A549 (cell line): ENCODE measurements around the gene MXRA7.

Experiments
- CEBPB ChIP-seq, 2 experiments: fragments of >200 bp in 1 of 2; sonication (Bioruptor Twin) in 1 of 2; formaldehyde crosslinking in 1 of 2; IDR thresholded peaks; 2 replicates each; pipeline ENCODE4 v1.6.1; 2012 to 2016
- EP300 ChIP-seq, 2 experiments: fragments of >200 bp; sonication (Bioruptor Twin); formaldehyde crosslinking; IDR thresholded peaks; 2 replicates in 1 of 2; 3 replicates in 1 of 2; pipeline ENCODE4 v1.6.1; 2016 to 2017
- MAZ ChIP-seq: fragments of 150-350 bp; IDR thresholded peaks from 2 replicates; pipeline ENCODE4 v1.6.1; 2014; ENCODE audit warnings: antibody characterized with exemption, low read depth, low read length, borderline replicate concordance
- NFE2L2 ChIP-seq: fragments of 150-350 bp; conservative IDR thresholded peaks from 2 replicates; pipeline ENCODE4 v1.6.1; 2014; ENCODE audit warnings: low read length
- POLR2A ChIP-seq: IDR thresholded peaks from 2 replicates; pipeline ENCODE4 v1.6.1; 2012; ENCODE audit warnings: mild to moderate bottlenecking, low read length
- TF ChIP-seq, protein P1 (sequence below): fragments of >200 bp; sonication (Bioruptor Twin); formaldehyde crosslinking; IDR thresholded peaks from 3 replicates; pipeline ENCODE4 v1.5.1; 2016
- TF ChIP-seq, protein P2 (sequence below): fragments of 450-650 bp; IDR thresholded peaks from 2 replicates; pipeline ENCODE4 v1.6.1; 2014; ENCODE audit warnings: antibody characterized with exemption
- TF ChIP-seq, protein P3 (sequence below): fragments of 150-350 bp; IDR thresholded peaks from 2 replicates; pipeline ENCODE4 v1.6.1; 2014; ENCODE audit warnings: low read depth, mild to moderate bottlenecking, low read length
- TF ChIP-seq, protein P4 (sequence below): fragments of 200-600 bp; sonication (generic); IDR thresholded peaks from 2 replicates; pipeline ENCODE4 v1.6.1; 2016; ENCODE audit warnings: antibody characterized with exemption, mild to moderate bottlenecking, moderate library complexity

DNA sequence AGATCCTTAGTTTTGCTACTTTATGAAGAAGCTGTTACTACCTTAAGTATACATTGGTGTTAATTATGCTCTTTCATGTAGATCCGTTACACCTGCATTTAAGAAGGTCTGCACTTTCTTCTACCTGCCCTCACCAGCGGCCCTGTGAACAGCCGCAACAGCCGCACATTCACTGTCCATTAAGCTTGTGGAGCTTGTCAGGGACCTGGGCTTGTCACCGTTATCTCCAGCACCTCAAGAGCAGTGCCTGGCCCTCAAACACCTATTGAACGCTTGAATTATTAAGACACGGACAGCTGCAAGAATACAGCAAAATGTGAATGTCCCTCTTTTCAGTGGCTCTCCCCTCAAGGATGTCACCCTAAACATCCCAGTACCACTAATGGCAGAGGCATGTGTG, 3.0 kb upstream of the MXRA7 start:
- TF ChIP-seq, protein P1, sequence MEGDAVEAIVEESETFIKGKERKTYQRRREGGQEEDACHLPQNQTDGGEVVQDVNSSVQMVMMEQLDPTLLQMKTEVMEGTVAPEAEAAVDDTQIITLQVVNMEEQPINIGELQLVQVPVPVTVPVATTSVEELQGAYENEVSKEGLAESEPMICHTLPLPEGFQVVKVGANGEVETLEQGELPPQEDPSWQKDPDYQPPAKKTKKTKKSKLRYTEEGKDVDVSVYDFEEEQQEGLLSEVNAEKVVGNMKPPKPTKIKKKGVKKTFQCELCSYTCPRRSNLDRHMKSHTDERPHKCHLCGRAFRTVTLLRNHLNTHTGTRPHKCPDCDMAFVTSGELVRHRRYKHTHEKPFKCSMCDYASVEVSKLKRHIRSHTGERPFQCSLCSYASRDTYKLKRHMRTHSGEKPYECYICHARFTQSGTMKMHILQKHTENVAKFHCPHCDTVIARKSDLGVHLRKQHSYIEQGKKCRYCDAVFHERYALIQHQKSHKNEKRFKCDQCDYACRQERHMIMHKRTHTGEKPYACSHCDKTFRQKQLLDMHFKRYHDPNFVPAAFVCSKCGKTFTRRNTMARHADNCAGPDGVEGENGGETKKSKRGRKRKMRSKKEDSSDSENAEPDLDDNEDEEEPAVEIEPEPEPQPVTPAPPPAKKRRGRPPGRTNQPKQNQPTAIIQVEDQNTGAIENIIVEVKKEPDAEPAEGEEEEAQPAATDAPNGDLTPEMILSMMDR = no peak
- no peak for TF ChIP-seq NFE2L2
- TF ChIP-seq, protein P2, sequence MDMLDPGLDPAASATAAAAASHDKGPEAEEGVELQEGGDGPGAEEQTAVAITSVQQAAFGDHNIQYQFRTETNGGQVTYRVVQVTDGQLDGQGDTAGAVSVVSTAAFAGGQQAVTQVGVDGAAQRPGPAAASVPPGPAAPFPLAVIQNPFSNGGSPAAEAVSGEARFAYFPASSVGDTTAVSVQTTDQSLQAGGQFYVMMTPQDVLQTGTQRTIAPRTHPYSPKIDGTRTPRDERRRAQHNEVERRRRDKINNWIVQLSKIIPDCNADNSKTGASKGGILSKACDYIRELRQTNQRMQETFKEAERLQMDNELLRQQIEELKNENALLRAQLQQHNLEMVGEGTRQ = no peak
- TF ChIP-seq, protein P3, sequence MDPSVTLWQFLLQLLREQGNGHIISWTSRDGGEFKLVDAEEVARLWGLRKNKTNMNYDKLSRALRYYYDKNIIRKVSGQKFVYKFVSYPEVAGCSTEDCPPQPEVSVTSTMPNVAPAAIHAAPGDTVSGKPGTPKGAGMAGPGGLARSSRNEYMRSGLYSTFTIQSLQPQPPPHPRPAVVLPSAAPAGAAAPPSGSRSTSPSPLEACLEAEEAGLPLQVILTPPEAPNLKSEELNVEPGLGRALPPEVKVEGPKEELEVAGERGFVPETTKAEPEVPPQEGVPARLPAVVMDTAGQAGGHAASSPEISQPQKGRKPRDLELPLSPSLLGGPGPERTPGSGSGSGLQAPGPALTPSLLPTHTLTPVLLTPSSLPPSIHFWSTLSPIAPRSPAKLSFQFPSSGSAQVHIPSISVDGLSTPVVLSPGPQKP = no peak
- TF ChIP-seq MAZ = no peak
- no peak for TF ChIP-seq POLR2A
- no peak for TF ChIP-seq EP300 (IDR thresholded peaks at IDR 0.05)
- TF ChIP-seq, protein P4, sequence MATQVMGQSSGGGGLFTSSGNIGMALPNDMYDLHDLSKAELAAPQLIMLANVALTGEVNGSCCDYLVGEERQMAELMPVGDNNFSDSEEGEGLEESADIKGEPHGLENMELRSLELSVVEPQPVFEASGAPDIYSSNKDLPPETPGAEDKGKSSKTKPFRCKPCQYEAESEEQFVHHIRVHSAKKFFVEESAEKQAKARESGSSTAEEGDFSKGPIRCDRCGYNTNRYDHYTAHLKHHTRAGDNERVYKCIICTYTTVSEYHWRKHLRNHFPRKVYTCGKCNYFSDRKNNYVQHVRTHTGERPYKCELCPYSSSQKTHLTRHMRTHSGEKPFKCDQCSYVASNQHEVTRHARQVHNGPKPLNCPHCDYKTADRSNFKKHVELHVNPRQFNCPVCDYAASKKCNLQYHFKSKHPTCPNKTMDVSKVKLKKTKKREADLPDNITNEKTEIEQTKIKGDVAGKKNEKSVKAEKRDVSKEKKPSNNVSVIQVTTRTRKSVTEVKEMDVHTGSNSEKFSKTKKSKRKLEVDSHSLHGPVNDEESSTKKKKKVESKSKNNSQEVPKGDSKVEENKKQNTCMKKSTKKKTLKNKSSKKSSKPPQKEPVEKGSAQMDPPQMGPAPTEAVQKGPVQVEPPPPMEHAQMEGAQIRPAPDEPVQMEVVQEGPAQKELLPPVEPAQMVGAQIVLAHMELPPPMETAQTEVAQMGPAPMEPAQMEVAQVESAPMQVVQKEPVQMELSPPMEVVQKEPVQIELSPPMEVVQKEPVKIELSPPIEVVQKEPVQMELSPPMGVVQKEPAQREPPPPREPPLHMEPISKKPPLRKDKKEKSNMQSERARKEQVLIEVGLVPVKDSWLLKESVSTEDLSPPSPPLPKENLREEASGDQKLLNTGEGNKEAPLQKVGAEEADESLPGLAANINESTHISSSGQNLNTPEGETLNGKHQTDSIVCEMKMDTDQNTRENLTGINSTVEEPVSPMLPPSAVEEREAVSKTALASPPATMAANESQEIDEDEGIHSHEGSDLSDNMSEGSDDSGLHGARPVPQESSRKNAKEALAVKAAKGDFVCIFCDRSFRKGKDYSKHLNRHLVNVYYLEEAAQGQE = no peak
- no peak for TF ChIP-seq CEBPB (IDR thresholded peaks at IDR 0.05)
